ENCODE measurements around the gene TIGD1.
A peak's percentile ranks its signal among the peaks of the same experiment; 100 is the strongest.
"Not testable (repeated sequence)": the region's sequence is repeated elsewhere in the genome, so short reads cannot be mapped to it uniquely, and the experiment has no call there.

Gene TIGD1

DNA sequence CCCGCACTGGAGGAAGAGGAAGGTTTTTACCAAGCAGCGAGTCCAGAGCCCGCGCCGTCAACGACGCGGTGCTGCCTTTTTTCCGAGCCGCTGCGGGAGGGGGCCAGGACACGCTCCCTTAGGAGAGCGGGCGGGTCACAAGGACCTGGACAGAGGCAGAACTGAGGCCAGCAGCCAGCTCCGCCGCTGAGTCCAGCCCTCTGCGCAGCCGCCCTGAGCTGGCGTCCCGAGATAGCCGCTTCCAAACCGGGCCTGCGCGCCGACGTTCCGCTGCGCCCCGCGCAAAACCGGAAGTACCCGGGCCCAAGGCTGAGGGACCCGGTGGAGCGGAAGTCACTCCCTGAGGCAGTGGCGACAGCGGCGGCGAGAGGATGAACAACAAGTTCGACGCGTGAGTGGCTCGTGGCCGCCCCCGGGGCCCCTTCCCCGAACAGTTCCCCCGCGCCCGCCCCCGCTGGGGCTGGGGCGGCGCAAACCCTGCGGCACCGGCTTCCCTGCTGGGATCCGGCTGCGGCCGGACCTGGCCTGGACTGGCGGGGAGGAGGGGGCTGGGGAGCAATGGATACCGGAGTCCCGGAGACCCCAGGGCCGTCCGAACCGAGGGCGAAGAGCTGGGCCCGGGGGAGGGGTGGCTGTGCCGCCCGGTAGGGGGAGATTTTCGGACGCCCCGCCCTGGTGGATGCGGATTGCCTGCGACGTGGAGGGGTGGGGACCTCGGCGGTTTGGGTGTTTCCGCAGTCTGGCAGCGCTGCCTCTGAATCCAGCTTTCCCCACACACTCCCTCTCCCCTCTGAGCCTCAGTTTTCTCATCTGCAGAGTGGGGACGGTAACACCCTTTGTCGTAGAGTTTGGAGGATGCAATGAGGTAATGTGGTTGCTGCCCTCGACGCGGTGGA is at the start of gene TIGD1, which contains the start of gene EIF4E2:
Gene TIGD1, minus strand, starts transcription at position 204 of the 896 bp plus-strand sequence. CDS start 675 bp downstream, outside the sequence.
Gene EIF4E2, plus strand, starts transcription at position 336 of the 896 bp plus-strand sequence. Its CDS starts 36 bp downstream, at position 372.
- DNase-seq, result peak; percentile 91

DNA sequence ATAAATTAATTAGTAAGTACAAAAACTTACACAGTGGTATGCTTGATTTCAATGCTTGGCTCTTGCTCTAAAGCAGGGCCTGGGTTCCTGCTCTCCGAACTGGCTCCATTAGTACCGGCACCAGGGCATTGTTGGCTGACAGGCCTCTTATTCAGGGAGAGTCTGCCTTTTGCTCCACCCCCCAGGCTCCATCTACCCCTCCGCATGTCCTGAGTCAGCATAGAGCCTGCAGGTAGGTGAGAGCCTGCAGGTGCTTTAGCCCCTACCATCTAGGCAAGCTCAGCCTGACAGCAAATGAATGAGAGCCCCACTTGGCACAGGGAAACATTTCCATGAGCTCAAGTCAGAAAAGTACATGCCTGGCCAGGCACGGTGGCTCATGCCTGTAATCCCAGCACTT is 47.9 kb upstream of the TIGD1 start:
- no peak for DNase-seq

DNA sequence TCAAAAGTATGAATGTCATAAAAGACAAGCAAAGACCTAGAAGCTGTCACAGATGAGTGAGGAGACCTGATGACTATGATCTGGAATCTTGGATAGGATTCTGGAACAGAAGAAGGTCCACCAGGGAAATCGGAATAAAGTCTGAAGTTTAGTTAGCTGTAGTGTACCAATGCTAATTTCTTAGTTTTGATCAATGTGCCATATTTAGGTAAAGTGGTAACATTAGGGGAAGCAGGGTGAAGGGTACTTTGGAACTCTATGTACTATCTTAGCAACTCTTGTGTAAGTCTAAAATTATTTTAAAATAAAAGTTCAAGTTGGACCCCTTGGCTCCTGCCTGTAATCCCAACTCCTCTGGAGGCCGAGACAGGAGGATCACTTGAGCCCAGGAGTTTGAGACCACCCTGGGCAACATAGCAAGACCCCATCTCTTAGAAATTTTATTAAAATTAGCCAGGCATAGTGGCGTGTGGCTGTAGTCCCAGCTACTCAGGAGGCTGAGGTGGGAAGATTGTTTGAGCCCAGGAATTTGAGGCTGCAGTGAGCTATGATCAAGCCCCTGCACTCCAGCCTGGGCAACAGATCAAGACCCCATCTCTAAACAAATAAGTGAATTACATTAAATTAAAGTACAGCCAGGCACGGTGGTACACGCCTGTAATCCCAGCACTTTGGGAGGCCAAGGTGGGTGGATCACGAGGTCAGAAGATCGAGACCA is 47.2 kb upstream of the TIGD1 start:
- no peak for DNase-seq

DNA sequence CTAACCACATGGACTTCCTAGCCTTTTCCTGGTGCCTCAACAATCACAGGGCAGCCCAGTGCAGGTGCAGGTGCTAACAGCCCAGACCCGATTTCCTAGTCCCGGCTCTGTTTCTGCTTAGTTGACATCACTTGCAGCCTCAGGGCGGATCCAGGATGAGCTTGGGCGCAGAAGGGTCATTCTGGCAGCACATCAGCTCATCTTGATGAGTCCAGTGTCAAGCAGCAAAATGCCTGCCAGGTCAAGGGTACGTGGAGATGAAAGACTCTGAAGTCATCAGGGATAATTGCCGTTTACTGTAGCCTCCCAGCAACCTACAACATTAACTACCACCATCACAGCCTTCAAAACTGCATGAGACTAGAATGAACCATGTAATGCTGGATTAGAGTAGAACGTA is 43.6 kb upstream of the TIGD1 start:
- DNase-seq, result no peak

DNA sequence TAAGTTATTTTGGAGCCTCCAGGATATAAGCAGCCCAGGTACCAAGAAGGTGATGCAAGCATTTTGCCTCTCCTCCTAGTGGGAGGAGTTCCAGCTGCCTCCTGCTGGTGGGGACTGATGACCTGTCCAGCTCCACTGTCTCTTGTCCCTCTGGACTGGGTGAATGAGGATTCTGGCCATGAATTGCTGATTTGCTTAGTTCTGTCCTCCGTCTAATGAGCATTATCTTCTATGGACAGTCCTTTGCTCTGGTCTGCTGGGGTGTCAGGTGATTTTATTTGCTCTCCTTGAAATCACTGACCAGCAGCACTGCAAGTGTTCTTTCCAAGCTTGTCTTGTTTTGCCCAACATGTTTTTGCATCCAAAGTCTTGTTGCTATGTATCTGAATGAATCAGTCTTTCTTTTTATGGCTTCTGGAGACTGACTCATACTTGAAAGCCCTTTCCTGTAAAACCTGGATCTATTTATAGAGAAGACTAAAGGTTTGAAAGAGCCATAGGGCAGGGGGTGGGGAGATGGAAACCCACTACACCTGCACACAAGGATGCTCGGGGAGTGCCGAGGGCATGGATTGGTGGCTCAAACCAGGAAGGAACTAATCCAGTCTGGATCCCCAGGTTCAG is 42.5 kb upstream of the TIGD1 start:
- no peak for DNase-seq

DNA sequence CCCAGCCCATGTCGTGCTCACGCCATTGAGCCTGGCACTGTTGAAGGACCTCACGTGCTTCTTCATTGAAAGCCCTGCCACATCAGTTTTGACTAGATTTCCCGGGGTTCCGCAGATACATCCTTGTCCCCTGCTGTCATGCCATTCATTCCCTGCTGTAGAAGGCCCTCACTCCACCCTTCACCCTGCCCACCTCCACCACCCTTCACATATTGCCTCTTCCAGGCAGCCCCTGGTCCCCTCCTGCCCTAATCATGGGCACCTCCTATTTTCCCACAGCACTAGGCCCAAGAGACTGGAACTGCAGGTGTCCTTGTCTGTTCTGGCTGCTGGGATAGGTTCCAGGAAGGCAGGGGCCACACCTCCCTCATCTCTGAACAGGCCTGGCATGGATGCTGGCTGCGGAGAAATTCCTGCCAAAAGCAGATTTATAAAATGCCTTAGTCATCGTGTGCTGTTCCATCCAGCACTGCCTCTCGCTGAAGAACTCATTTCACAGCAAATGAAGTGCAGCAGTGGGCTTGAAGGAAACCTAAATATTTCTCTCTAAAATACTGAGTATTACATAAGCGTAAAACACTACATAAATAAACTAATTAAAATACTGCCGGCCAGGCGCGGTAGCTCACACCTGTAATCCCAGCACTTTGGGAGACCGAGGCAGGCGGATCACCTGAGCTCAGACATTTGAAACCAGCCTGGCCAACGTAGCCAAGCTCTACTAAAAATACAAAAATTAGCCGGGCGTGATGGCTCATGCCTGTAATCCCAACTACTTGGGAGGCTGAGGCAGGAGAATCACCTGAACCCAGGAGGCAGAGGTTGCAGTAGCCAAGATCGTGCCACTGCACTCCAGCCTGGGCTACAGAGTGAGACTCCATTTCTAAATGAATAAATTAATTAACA is 38.6 kb upstream of the TIGD1 start:
- no peak for DNase-seq

DNA sequence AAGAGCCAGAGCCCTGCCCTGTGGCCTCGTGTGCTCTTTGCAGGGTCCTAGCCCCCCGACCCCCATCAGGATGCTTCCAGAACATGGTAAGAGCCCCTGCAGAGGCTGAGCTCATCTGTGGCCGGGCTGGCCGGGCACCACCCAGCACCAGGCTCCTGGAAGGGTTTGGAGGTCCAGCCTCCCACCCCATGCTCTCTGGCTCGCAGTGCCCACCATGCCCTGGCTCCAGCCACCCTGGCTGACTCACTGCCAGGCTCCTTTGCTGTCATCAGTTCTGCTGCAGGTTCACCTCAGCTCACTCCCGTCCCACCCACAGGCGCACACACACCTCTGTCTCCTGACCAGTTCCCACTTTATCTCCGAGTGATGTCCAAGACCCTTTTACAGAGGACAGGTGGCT is 37.7 kb upstream of the TIGD1 start:
- DNase-seq, result no peak

DNA sequence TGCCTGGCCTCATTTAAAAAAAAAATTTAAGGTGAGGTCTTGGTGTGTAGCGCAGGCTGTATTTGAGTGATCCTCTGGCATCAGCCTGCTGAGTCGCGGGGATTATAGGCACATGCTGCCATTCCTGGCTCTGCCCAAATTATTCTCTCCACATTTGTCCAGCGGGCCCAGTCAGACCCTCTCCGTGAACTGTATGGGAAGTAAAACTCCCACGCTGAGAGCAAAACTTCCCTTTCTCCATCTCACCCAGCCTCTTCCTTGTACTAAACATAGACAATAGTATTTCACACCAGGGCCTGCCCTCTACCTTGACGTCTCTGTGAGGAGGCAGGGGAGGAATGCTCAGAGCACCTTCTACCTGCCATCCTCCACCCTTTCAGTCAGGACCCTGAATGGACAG is 37.2 kb upstream of the TIGD1 start:
- no peak for DNase-seq

DNA sequence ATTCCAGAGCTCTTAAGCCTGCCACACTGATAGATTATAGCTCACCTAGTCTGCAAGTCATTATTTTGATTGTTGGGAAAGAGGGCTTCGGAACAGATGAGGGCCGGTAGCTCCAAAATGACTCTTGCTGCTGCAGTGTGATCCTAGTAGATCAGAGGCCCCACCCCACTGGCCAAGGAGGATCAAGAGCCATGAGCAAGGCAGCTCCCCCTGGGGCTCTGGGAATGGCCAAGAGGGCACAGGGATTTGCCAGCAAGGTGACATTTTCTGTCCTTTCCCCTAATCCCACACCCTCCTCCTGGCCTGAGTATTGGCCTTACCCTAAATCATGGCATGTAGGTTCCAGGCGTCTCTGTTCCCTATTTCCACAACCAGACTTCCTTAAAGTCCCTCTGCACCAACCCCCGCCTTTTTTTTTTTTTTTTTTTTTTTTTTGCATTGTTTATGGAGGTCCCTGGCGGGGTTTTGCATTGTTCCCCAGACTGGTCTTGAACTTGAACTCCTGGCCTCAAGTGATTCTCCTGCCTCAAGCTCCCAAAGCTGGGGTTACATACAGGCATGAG is 36.7 kb upstream of the TIGD1 start:
- DNase-seq, result no peak

DNA sequence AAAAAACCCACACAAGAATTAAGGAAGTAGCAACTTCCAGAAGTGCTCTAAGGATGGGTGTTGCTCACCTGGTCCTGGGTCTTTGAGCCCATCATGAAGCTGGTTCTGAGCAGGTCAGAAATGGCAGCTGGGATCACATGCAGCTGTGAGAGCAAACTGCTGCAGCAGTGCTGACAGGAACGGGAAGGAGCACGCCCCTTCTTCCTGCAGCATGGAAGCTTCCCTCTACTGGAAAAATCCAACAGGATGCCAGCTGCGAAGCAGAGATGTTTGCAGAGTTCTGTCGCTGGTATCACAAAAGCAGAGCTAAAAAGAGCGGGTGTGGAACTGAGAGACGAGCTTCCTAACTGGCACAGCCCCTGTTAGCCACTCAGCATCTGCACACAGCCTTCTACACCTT is 33.9 kb upstream of the TIGD1 start:
- no peak for DNase-seq

DNA sequence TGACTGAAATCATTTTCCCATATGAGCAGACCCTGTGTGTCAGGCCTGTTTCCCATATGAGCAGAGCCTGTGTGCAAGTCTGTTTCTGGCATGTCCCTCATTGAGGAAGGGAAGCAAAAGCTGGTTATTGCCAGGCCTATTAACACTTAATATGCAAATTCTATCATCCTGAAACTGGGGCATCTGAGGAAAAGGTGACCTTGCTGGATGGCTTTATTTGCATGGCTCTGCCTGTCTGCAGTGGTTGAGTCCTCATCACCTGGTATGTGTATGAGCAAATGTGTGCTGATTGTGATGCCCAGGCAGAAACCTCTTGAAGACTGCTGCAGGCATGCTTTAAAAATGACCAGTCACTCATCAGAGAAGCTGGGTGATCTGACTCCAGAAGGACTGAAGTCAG is 31.4 kb upstream of the TIGD1 start:
- no peak for DNase-seq

DNA sequence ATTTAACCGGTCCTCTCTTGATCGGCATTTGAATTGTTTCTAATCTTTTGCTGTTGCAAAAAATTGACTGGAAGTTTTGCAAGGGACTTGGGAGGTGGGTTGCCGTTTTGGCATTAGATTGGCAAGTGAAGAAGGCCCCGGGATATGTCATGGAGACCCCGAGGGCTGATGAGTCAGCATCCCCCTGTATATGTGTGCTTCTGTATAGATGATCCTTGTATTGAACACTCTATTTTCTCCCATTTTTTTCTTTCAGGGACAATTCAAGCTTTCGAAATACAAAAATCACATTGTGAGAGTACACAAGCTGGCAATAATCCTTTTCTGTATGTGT is 30.3 kb upstream of the TIGD1 start:
- no peak for DNase-seq

DNA sequence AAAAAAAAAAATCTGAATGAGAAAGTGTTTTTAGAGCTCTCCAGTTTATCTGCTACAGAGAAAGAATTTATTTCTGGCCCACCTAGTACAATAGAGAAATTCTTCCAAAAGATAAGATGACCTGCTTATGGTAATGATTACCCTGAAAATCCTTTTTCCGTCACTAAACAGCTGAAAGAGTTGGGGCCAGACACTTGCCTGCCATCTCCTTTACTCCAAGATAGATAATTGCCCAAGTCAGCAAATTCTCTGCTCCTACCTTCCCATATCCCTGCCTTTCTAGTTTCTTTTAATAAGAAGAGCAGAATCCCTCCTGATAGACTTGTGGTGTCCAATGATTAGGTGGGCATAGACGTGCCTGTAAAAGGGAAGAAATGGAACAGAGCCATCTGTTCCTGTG is 28.3 kb upstream of the TIGD1 start:
- DNase-seq, result no peak

DNA sequence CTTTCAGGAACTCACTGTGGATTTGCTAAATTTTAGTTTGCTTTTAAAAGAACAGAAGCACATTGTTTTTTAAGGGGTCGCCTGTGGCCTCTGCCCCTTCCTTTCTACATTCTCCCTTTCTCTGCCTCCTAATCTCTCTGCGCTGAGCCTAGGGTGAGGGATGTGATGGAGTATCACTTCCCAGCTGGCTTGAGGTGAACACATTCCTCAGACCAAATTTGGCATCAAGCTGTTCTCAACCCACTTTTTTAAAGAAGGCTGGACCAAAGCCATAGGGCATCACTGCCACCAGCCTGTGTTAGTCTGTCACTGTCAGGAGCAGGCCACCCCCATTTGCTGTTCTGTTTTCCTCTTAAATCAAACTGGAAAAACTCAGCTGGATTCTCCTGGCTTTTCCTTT is 27.5 kb upstream of the TIGD1 start:
- DNase-seq, result no peak

DNA sequence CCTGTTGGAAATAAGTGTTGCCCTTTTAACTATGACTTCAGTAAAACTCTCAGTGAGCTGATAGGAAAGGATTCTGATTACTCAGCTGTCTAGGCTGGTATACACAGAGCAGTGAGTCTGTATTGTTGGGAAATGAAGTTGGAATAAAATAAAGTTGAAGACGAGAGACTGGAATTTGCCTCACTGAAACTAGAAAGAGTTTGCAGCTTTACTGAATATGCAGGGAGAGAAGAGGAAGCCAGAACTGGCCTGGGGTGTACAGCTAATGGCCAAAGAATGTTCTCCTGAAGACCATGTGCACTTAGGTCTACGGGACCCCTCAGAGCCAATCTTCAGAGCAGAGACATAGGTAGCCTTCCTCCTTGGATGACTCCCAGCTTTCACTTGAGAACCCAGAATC is 26.6 kb upstream of the TIGD1 start:
- DNase-seq, result no peak

DNA sequence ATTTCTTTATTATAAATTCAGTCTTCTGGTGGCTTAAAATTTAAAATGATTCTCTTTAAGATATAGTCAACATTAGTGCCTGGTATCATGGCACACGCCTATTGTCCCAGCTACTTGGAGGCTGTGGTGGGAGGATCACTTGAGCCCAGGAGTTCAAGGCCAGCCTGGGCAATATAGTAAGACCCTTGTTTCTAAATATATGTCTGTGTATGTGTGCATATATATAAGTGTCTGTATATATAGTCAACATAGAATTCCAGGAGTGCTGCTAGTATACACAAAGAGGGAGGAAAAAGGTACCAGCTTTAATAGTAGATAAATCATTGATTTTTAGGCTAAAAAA is 25.0 kb upstream of the TIGD1 start:
- DNase-seq, result no peak

DNA sequence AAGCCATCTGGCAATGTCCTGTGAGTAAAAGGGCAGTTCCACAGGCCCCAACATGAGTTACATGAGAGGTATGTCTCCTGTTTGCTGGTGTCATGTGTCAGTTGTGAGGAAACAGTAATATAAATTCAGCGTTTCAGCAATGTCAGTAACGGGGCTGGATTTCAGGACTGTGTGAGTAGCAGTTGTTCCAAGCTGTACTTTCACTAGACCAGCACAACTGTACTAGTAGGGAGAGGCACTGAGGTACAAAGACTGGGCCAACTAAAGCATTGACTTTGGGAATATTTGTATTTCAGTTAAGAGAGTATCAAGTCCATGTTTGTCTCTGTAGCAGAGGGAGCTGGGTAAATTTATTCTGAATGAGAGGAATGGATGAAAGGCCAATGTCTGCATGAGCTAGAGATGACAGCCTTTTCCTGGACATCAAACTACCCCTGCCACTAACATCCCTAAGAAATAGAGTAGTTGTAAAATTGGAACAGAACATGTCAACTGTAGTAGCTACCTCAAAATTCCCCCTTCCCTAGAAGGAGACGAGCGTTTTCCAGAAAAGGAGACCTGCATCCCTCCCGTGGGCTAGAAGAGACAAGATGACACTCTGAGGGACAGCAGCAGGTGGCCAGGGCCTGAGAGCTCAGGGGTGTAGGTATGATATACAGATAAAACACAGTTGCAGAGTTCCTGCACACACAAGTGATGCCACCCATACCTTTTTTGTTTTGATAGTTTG is 24.5 kb upstream of the TIGD1 start:
- no peak for DNase-seq

DNA sequence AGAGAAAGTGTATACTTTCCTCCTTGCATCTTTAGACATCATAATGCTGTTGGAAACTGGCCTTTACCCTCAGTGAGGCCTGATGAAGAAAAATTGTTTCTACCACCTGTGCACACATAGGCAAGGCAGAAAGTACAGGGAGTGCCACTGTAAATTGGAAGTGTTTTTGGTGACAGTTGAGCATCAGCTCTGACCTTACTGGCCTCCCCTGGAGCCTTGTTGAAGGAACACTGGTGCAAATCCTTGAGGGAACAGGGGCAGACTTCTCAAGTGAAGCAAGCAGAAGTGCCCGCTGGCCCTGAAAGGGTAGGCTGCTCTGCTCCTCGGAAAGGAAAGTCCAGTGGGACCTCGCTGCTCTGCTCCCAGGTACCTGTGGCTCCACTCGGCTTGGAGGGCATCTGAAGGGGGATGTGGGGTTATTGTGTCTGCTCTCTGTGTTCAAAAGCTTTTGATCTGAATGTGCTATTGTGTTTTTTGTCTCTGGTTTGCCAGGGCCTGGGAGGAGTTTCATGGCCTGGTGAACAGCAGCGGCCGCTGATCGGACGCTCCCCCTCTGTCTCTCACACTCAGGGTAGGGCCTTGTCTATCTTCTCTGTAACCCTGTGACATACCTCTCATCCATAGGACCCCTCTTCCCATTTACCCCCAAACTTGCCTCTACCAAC is 23.5 kb upstream of the TIGD1 start:
- DNase-seq, result no peak

DNA sequence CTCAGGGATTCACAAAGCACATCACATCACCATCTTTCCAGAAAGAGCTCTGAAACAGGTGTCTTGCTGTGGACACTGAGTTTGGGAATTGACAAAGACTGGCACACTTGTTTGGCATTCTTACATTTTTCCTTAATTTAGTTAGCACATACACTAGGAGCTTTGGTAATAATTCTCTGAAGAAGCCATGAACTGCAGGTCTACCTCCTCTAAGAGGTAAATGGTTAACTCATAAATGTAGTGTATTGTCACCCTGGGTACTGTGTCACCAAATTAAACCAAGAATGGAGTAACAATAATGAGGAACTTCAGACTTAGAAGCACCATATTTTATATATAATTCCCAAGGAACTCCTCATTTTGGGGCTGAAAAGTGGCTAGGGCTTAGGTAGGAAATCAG is 22.7 kb upstream of the TIGD1 start:
- DNase-seq, result no peak

DNA sequence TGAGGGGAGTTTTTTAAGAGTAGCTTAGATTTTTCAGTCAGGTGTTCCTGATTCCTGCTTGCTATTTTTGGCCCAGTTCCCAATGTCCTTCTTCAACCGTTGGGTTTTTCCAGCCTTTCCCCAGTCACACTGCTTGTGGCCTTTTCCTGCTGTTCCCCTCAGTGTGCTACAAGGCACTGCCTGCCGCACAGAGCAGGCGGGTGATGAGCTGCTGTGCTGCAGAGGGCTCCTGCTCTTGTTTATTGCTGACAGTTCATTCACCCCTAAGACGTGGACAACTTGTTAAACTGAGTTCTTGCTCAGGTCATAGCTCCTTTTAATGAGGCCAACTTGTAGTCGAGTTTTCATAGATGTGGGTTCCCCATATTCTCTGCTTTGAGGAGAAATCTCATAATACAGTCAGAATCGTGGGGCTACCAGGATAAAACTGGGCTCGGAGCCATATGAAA is 20.7 kb upstream of the TIGD1 start:
- DNase-seq, result no peak

DNA sequence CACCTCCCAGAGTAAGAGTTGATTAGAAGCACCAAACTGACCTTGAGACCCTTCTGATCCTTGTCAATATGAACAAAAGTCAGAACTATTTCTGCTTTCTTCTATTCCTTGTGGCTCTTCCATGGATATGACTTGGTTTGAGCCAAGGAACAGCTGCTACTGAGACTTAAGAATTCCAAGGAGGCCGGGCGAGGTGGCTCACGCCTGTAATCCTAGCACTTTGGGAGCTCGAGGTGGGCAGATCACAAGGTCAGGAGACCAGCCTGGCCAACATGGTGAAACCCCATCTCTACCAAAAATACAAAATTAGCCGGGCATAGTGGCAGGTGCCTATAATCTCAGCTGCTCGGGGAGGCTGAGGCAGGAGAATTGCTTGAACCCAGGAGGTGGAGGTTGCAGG is 20.1 kb upstream of the TIGD1 start:
- not testable (repeated sequence) for DNase-seq

Data from CD4-positive, alpha-beta T cell treated with Interleukin-21 for 1 hour (primary cell).